Activated CD4-positive, alpha-beta T cell treated with anti-CD3 and anti-CD28 coated beads, Interleukin-2, Interleukin-6, amounts not matched to agents 100 ng/mL and 50 ng/mL, durations not matched to agents 16 hours and 8 hours (primary cell): ENCODE measurements around the gene GADD45G.
A peak's percentile ranks its signal among the peaks of the same experiment; 100 is the strongest.

Experiments used
- DNase-seq: peaks from one replicate; pipeline ENCODE4 v3.0.0-alpha.2; 2020

The GADD45G gene

GRCh38 chr9:89610391-89610925, 5.6 kb downstream of the GADD45G start:
- DNase-seq, result no peak

GRCh38 chr9:89611425-89611824, 6.6 kb downstream of the GADD45G start:
- no peak for DNase-seq

GRCh38 chr9:89612566-89613278, 7.9 kb downstream of the GADD45G start:
- DNase-seq, result no peak

- DNase-seq, result peak; percentile 39
These were observed 9.4 kb downstream of the GADD45G start for GRCh38 chr9:89613912-89614892.

DNA sequence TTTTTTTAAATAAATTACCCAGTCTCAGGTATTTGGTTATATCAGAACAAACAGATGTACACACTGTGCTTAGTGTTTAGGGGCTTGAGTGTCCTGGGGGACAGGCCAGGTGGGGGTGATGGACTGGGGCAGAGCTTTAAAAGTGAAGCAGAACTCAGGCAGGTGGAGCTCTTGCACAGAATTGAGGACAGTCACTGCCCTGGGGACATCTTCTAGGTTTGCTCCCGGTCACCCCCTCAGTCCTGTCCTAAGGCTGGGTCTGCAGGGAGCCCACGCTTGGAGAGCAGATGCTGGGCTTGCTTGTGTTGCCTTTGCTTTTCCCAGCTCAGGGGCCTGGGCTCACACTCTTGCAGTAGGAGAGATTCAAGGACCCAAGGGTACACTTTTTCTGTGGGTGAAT, 10.8 kb downstream of the GADD45G start:
- no peak for DNase-seq

DNA sequence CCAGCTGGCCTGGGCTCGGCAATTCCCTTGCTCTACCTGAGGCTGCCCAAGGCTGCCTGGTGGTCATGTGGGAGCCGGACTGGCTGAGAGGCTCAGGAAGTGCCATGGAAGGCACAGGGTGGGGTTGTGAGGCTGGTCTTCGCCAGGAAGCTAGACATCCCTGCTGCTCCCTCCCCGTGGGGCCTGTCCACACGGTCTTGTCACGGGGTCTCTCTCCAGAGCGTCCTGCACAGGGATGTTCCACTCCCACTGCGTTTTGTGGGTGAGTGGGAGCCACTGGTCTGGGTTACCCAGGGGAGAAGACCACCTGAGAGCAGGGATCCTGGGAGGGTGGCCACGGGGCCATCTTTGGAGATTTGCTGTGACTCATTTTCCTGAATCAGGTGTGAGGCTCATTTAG, 11.6 kb downstream of the GADD45G start:
- no peak for DNase-seq

DNA sequence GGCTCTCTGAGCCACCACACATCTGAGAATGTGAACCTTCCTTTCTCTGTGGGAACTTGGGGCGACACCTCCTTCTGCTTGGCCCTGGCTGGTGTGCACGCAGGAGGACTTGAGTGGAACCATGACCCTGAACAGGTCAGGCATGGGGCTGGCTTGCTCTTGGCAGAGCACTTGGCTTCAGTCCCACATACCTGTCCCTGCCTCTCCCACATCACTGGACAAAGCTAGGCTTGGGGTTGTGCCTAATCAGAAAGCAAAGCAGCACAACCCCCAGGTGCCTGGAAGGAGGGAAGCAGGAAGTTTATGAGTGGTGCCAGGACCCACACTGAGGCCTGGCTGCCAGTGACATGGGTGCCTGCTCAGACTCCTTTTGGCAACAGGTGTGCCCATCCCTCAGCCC, 13.2 kb downstream of the GADD45G start:
- DNase-seq, result no peak

DNA sequence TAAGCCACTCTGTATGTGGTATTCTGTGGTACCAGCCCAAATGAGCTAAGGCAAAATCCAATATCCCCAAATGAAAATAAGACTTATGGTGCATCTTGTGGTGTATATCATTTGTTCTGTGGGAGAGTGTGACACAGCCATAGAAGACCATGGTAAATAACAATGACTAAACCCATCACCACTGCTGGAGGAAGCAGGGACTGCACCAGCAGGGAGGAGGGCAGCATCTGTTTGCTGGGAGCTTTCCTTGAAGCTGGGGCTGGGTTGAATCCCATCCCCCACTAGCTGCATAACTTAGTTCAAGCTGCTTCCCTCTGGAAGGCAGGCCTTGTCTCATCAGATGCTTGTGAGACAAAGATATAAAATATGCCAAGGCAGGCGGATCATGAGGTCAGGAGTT, 14.2 kb downstream of the GADD45G start:
- no peak for DNase-seq

DNA sequence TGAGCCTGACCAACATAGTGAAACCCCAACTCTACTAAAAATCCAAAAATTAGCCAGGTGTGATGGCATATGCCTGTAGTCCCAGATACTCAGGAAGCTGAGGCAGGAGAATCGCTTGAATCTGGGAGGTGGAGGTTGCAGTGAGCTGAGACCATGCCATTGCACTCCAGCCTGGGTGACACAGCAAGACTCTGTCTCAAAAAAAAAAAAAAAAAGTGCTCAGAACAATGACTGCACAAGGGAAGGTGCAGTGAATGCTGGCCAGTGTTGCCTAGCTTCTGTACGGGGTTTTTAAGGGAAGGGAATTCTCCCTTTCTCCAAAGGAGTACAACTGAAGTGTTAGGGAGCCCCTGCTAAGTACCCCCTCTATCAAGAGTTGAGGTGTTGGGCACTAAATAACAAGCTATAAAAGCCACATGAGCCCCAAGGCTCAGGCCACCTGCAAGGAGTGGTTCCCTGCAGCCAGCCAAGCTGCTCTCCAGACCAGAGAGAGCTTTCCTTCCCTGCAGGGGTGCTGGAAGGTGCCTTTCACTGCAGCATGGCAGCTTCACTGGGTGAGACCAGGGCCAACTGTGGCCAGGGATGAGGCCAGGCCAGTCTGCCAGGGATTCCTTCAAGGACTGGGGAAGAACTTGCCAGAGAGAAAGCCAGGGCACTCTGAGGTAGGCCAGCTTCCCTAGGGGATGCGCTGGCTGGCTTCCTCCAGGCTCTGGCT, 14.8 kb downstream of the GADD45G start:
- no peak for DNase-seq

DNA sequence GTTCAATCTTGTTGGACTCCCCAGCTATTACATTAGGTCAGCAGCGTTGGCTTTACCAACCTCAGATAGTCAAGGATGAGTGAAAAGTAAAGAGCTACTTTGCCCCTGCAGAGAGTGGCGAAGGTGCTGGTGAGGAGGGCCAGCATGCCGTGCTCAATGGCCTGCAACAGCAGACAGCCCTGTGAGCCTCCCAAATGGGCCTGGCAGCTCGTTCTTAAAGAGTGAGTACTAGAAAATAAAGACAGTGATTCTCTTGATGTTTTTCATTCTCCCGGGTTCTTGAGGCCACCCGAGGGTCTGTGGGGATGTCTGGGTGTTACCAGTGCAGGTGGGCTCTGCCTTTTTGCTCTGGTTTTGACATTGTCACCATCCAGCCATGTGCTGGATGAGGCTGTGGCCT, 16.2 kb downstream of the GADD45G start:
- no peak for DNase-seq

DNA sequence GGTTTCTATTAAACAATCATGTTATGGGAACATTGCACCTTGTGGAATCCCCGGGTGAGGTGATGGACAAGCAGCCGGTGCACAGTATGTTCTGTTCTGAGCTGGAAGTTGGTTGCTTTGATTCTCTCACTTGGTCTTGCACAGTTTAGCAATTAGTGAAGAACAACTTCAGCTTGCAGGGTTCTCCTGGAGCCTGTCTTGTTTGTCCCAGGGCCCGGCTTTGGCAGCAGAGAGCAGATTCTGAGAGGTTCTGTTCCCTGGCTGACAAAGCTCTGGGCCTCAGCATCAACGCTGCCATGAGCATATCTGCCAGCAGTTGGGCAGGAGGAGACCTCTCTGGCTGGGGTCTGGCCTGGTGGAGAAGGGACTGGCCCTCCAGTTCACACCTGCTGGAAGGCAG, 16.9 kb downstream of the GADD45G start:
- DNase-seq, result no peak

GRCh38 chr9:89622933-89623861, 18.4 kb downstream of the GADD45G start:
- no peak for DNase-seq

DNA sequence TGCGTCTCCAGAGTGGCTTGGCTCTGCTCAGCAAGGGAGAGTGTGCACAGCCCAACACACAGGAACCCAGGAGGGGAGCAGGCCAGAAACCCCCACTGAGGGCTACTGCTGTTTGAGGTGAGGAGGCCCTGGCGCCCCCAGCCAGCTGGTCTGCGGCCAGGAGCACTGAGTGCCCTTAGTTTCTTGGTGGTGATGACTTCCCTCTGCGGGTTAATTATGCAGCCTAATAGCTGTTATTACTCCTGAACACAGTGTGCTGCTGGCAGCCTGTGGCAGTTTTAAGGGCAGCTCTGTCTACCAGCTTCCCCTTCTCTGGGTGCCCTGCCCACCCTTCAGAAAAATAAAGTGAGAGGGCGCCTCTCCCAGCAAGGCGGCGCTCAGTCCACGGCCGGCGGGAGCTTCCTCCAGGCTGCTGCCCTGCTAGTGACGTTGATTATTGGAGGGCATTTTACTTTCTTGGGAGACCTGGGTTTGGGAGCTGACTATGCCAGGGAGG, 19.2 kb downstream of the GADD45G start:
- no peak for DNase-seq

- no peak for DNase-seq
These were observed 21.2 kb downstream of the GADD45G start for GRCh38 chr9:89625721-89626687.

DNA sequence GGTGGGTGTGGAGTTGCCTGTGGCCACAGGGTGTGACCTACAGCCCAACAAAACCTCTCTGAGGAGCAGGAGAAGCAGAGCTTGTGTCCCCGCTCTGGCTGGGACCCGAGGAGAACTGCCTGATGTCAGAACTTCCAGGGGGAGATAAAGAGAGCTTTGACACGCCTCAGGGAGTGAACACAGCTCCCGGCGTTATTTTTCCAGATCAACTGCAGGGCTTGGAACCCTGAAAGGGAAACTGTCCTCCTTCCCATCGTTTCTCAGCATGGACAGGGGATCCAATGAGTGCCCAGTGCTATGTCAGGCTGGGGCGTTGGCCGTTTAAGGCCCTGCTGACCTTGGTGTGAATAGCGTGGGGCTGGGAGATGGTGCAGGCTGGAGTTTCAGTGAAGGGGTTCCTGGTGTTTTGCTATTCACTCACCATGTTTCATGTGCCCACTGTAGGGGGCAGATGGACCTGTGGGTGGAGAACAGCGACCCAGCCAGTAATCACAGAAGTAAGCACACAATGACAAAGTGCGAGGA, 22.0 kb downstream of the GADD45G start:
- no peak for DNase-seq

DNA sequence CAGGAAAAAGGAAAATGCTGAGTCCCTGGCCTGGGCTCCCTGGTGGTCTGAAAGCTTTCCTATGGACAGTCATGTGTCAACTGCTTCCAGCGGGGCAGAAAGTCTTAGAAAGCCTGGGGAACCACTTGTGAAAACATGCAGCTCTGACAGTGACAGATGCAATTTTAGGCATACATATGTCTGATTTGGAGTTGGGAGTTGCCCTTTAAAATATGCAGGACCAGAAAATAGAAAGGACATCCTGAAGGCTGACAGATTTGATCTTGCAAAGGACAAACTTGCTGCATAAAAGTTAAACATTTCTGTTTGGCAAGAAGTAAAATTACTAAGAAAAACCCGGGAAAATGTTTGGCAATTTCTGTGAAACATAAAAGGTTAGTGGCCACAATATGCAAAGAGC, 23.8 kb downstream of the GADD45G start:
- no peak for DNase-seq

DNA sequence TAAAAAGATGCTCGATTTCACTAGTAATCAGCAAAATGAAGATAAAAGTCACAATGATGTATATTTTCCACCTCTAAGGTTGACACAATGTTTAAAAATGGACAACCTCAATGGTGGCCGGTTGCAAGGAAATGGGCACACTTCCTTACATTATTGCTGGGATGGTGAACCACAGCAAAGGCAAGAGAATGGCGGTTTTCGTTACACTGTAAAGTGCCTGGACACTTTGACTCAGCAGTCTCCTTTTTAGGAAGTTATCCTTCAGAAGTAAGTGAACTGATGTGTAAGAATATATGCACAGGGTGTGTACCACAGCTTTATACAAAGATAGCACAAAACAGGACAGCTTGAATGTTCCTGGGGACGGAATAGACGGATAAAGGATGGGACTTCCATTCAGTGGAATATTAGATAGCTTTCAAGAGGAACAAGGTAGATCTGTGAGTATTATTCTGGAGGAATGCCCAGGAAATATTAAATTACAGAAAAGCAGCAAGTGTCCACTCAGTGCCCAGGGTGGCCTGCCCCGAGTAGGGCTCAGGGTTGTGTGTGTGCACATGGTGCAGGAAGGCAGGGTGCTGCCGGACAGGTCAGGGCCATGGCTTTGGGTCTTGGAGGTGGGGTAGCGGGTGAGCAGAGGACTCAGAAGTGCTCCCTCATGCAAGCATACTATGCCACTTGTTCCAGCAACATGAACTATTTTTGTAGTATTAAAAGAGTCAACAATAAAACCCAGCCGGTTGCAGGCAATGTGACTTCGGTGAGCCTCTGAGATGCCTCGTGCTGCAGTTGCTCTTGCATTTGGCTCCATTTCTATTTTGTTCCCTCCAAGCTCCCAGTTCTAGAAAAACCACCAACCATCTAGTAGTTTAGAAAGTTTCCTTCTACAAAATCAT, 24.5 kb downstream of the GADD45G start:
- peak; percentile 61 for DNase-seq

DNA sequence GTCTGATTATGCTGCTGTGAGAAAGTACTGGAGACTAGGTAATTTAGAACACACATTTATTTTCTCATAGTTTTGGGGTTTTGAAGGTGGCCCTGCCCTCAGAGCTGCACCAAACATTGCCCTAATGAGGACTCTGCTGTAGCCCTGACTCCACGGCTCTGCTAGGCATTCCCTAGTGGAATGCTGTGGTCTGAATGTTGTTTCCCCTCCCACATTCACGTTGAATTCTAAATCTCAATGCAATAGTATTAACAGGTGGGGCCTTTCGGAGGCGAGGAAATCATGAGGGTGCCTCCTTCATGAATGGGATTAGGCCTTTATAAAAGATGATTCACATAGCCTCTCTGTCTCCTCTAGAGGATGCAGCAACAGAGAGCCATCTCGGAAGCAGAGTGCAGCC, 25.7 kb downstream of the GADD45G start:
- no peak for DNase-seq

DNA sequence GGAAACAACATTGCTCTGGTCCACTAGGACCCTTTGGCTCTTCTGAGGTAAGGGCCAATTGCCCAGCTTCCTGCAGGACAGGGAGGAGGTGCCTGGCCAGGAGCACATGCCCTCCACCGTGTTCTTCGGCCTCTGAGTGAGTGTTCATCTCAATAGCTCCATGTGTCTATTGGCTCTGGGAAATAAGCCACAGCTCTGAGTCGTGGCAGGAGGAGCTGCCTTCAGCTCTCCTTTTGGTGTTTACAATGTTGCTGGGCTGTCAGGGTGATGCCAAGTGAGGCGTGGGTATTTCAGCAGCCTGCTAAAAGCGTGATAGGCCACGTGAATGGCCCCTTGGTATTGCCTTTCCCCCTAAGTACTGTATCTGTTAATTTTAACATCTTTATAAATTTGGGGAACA, 26.6 kb downstream of the GADD45G start:
- no peak for DNase-seq
